HG03064 (cell line): ENCODE results near the gene SNAP29.
"Not testable (repeated sequence)": the region's sequence is repeated elsewhere in the genome, so short reads cannot be mapped to it uniquely, and the experiment has no call there.

Experiments used
- ATAC-seq: cut with Tn5 transposase; IDR thresholded peaks from one replicate; pipeline ENCODE4 v1.9.1; 2021; ENCODE audit warnings: low read depth; ENCODE audit not compliant: unreplicated experiment

Gene SNAP29

DNA sequence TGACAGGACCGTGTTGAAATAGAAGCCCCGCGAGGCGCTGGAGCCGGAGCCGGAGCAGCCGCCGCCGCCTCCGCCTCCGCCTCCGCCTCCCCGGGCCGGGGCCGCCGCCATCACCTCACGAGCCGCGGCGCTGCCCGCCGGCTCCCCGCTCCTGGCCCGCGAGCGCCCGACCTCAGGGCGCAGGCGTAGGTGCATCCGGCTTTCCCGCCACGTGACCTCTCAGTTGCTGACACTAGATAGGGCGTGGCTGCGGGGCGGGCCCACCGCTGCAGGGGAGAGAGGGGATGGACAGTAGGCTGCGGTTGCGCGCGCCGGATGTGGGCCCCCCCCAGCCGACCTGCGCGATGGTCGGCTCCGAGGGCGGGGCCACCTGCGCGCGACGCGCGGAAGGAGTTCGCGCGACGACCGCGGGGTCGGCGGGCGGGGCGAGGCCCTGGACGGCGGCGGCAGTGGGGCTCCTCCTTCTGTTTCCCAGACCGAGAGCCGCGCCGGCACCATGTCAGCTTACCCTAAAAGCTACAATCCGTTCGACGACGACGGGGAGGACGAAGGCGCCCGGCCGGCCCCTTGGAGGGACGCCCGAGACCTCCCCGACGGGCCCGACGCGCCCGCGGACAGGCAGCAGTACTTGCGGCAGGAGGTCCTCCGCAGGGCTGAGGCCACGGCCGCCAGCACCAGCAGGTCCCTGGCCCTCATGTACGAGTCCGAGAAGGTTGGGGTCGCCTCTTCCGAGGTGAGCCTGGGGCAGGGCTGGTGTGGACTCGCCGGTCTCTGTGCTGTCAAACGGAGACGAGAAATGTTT, at the start of gene SNAP29, which contains the start of gene PI4KA:
TSS of gene SNAP29 (plus strand) at position 393 of the 802 bp plus-strand sequence. CDS start at position 497, 104 bp downstream.
TSS of gene PI4KA (minus strand) at position 197 of the 802 bp plus-strand sequence. CDS start at position 111, 86 bp downstream.
- ATAC-seq = peak; percentile 78

DNA sequence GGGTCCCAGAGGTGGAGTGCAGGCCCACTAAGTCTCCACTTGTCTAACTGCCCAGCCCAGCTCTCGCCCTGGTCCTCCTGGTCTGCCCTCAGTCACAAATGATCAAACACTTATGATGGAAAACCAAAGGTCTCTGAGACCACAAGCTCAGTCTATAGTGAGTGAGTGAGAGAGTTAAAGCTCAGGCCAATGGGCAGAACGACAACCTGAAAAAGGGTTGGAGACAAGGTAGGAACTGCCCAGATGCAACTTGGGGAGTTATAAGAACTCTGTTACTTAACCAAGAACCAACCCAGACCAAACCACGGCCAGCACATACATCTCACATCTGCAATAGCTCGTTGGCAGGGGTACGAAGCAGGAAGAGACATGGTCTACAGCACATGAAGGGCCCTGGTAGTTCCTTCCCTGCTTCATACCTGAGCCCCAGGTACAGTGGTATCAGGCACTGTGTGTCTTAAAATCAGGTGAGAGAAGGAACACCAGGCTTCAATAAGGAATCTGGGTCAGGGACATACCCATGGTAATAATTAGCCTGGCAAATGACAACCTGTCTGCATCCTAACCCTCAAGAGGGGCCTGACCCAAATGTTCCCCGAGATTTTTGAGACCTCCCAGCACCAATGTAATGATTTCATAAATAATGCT, 49.1 kb upstream of the SNAP29 start:
- ATAC-seq = no peak

DNA sequence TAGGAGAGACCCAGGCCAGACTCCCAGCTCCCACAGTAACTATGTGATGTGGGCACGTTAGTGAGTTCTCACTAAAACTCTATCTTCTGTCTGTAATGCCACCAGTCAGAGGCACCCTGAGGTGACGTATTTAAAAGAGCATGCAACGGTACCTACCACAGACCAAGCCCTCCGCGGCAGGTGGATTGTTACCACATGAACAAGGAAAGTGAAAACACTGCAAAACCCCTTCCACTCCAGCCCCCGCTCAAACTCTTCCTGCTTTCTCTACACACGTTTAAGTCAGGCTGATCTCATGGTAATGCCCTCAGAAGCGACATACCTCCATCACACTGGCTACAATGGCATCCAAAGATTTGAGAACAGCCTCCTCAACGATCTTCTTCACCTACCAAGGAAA, 48.2 kb upstream of the SNAP29 start:
- ATAC-seq = no peak

DNA sequence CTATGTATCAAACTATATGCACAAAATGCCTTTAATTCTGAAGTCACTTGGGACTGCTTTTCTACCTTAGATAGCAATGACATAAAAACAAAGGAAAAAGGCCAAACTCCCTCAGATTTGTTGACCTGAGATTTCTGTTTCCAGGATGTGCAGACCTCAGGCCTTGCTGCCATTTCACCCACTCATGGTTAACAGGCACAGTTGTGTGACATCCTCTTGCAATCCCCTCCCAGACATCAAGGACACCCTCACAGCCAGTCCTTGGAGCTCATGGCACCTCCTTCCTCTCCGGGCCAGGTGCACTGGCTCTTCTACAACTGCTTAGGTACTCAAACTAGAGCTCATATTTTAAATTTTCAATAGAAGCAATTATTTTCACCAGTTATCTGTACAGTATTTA, 47.6 kb upstream of the SNAP29 start:
- no peak for ATAC-seq

DNA sequence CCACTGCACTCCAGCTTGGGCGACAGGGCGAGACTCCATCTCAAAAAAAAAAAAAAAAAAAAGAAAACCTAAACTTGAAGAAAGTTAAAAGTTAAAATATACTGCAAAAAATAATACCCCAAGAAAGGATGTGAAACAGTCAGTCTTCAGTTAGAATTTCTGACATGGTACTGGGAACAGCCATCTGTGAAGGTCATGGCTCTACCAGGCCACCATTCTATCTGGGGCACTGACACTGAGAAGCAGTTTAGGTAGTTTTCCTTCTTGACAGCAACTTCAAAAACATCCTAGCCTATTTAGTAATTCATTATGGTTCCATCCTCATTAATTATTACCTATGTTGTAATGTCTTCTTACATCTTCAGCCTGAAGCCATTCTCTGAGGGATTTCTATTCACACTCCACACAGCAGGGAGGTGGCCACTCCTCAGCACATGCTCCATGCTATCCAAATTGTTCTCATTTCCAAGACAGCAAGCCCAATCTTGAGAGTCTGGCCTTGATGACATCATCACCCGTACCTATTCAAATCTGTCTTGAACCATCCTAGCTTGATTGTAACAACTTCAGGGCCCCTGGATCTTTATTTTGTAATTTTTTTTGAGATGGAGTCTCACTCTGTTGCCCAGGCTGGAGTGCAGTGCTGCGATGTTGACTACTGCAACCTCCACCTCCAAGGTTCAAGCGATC, 46.7 kb upstream of the SNAP29 start:
- ATAC-seq = no peak

DNA sequence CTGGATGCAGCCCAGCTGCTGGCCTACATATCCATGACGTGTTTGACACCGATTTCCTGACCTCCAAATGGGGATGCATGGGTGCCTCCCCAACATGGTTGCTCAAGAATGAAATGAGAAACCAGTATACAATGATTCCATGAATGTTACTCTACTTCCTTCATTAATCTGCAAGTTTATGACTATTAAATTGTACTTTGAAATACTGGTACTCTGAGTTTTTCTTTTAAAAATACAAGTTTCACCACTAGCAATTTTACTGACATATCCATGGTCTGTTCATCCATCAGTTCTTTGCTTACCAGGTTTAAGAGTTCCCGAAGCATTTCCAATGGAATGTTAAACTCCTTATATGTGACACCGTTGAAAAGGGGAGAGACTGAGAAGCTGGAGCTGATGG, 45.8 kb upstream of the SNAP29 start:
- no peak for ATAC-seq

DNA sequence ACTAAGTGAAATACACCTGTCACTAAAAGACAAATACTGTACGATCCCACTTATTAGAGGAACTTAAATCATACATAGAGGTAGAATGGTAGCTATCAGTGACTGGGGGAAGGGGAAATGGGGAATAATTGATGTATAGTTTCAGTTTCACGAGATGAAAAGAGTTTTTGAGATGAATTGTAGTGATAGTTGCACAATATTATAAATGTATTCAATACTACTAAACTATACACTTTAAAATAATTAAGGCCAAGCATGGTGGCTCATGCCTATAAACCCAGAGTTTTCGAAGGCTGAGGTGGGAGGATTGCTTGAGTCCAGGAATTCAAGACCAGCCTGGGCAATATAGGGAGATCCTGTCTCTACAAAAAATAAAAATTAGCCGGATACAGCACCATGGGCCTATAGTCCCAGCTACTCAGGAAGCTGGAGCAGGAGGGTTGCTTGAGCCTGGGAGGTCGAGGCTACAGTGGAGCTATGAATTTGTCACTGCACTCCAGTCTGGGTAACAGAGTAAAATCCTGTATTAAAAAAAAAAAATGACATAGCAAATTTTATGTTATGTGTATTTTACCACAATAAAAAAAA, 44.5 kb upstream of the SNAP29 start:
- ATAC-seq = no peak

DNA sequence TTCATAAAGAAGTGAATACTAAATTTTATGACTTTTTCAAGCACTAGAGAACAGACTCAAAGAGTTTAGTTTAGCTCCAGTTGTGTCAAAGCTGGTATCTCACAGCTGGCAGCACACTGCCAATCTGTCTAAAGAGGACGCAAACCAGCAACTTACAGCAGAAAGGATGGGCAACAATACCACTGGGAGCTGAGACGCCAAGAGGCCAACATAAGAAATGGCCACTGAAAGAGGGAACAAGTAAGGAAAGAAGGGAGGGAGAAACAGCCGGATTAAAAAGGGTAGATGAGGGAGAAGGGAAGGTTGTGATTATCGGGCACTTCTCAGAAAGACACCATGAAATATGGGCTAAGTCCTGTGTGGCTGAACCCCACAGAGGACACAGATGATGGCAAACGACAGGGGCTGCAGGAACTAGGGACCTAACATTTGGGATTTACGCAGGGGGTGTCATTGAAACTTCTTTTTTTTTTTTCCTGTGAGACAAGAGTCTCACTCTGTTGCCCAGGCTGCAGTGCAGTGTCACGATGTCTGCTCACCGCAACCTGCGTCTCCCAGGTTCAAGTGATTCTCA, 43.2 kb upstream of the SNAP29 start:
- no peak for ATAC-seq

DNA sequence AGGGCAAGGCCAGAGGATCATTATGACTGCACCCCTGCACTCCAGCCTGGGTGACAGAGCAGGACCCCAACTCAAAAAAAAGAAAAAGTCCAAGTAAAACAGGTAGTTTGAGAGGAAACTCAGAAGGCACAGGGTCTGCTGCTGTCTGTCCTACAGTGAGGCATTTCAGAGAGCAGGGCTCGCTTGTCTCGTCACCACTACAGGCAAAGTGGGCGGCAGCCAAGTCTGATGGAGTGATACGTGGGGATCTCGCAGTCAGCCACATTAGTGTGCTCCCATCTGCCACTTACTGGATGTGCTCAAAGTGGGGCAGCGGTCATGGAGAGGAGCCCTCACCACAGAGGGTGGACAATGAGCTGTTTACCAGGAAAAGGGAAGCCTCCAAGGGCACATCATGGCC, 42.2 kb upstream of the SNAP29 start:
- ATAC-seq = no peak

DNA sequence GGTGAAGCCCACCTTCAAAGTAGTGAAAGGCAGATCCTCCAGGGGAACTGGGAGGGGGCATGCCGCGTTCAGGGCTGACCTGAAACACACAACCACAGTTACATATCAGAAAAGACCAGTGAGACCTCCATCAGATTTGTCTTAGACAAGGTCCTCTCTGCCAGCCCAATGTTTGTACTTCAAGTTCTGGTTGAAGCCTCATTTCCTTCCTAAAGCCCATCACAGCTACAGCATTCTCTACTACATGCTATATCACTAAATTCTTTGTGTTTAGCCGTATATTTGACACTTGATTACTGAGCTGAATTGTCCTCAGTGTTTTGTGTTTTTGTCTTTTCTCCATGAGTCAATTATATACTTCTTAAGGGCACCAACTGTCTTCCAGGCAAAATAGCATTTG, 40.3 kb upstream of the SNAP29 start:
- no peak for ATAC-seq

DNA sequence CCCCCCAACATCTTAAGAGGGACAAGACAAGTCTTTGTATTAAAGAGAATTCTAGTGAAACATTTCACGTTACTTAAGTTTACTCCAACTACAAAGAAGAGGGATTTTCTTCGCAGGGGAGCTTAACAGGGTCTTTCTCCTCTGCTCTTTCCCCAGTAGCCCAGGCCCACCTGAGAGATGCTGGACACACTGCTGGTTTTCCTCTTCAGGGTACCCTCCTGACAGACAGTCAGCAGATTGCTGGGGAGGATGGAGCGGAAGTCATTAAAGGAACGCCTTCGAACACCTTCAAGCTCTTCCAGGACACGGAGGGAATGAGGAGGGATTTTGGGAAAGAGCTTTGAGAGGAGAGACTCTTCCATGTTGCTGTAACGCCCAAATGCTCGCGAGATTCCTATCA, 39.3 kb upstream of the SNAP29 start:
- no peak for ATAC-seq

DNA sequence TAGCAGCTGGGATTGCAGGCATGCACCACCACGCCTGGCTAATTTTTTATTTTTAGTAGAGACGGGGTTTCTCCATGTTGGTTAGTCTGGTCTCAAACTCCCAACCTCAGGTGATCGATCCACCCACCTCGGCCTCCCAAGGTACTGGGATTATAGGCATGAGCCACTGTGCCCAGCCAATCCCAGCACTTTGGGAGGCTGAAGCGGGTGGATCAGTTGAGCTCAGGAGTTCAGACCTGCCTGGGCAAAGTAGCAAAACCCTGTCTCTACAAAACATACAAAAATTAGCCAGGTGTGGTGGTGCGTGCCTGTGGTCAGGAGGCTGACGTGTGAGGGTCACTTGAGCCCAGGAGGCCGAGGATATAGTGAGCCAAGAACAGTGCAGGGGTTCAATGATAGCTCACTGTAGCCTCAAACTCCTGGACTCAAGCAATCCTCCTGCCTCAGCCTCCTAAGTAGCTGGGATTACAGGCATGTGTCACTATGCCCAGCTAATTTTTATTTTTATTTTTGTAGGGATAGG, 37.0 kb upstream of the SNAP29 start:
- ATAC-seq = not testable (repeated sequence)

DNA sequence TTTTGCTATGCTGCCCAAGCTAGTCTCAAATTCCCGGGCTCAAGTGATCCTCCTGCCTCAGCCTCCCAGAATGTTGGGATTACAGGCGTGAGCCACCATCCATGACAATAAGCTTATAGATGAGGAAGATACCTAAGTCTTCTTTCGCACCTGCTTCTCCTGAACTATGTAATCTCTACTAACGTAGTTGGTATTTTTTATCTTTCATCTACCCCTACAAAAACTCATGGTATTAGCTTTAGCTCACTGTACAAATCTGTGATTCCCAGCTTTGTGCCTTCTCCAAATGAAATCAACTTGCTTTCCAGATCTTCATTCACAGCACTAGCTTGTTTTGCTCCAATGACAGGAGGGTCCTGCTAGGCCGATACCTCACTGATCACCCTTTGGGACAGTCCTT, 36.6 kb upstream of the SNAP29 start:
- ATAC-seq = no peak

DNA sequence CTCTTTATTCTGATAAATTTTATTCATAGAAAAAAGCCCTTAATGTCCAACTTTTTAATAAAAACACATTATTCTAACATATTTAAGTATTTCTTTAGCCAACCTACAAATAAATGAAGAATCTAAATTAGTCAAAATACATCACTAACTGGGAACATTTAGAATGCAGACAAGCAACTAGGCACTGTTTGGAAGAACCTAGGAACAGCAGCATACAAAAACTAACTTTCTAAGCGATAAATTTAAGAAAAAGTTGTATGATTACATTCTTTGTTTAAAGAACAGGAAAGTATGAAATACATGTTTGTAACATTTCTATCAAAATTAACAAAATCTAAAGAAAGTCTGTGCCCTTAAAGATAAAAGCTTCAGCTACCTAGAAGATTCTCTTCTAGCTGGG, 35.5 kb upstream of the SNAP29 start:
- no peak for ATAC-seq

DNA sequence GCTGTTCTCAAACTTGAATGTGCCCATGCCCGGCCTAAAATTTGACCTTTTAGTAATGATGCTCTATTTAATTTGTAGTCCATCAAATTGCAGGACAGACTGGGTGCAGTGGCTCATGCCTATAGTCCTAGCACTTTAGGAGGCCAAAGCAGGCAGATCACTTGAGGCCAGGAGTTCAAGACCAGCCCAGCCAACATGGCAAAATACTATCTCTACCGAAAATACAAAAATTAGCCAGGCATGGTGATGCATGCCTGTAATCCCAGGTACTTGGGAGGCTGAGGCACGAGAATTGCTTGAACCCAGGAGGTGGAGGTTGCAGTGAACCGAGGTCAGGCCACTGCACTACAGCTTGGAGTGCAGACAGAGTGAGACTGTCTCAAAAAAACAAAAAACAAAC, 33.6 kb upstream of the SNAP29 start:
- ATAC-seq = not testable (repeated sequence)

DNA sequence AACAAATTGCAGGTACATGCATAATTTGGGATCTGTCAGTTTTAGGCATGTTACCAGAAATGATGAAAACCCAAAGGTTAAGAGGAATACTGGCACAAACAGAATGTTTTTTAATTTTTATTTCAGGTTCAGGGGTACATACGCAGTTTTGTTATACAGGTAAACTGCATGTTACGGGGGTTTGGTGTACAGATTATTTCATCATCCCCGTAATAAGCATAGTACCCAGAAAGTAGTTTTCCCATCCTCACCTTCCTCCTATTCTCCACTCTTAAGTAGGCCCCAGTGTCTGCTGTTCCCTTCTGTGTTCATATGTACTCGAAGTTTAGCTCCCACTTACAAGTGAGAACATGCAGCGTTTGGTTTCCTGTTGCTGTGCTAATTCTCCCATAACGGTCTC, 33.2 kb upstream of the SNAP29 start:
- no peak for ATAC-seq

DNA sequence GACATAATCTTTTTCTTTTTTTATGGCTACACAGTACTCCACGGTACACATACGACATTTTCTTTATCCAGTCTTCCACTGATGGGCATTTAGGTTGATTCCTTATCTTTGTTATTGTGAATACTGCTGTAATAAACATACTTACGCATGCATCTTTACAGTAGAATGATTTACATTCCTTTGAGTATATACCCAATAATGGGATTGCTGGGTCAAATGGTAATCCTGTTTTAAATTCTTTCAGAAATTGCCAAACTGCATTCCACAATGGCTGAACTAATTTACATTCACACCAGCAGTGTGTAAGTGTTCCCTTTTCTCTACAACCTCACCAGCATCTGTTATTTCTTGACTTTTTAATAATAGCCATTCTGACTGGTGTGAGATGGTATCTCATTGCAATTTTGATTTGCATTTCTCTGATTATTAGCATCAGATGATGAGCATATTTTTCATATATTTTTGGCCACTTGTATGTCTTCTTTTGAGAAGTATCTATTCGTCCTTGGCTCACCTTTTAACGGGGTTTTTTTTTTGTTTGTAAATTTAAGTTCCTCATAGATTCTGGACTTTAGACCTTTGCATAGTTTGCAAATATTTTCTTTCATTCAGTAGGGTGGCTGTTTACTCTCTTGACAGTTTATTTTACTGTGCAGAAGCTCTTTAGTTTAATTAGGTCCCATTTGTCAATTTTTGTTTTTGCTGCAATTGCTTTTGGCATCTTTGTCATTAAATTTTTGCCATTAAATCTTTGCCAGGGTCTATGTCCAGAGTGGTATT, 32.2 kb upstream of the SNAP29 start:
- not testable (repeated sequence) for ATAC-seq

DNA sequence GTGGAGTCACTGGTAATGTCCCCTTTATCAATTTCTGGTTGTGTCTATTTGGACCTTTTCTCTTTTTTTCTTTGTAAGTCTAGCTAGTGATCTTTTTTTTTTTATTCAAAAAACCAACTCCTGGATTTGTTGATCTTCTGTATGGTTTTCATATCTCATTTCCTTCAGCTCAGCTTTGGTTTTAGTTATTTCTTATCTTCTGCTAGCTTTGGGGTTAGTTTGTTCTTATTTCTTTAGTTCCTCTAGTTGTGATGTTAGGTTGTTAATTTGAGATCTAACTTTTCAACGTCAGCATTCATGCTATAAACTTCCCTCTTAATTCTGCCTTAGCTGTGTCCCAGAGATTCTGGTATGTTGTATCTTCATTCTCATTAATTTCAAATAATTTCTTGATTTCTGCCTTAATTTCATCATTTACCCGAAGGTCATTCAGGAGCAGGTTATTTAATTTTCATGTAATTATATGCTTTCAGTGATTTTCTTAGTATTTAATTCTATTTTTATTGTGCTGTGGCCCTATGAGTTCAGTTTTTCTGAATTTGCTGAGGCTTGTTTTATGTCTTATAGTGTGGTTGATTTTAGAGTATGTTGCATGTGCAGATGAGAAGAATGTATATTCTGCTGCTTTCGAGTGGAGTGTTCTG, 29.2 kb upstream of the SNAP29 start:
- ATAC-seq = no peak

DNA sequence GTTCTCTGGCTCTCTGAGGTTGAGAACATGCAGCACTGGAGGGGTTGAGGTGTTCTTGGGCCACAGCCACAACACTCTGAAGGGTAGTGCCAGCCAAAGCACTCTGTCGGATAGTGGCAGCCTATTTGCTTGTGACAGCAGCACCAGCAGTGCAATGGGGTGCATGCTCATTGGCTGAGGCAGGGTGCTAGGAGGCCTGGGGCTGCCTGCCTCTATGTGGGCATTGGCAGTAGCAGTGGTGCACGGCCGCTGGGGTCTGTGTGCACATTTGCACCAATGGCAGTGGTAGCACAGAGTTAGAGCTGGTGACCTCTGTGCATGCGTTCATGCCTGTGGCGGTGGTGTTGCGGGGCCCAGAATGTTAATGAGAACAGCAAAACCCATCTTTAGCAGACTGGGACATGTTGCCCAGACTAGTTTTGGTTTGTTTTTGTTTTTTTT, 25.6 kb upstream of the SNAP29 start:
- no peak for ATAC-seq
